Ammon's horn (tissue), 1 donor: ENCODE data around the gene HOOK2.

Source experiments
- DNase-seq: peaks from one replicate; pipeline ENCODE4 v3.0.0-alpha.2; 2016; ENCODE audit warnings: low spot score

HOOK2 gene

DNA sequence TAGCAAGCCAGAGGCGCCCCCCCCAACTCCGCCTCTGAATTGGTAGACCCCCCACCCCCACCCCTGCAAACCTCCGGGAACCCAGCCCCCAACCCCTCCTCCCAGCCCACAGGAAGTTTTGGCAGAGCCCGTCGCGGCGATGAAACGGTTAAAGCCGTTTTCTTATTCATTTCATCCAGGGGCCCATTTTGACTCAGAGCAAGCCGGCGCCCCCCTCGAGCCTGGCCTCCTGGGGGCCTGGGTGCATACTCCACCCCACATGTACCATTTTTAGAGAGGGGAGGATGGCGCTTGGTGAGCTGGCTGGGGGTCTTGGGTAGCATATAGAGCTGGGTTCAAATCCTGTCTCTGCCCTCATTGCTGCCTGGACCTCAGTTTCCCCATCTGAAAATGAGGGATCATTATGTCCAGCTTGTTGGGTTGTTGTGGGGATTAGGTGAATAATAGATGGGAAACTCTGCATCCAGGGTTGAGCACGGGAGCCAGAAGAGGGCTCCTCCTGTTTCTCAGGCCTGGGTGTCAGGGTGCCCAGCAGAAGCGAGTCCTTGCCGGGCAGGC is 8.0 kb upstream of the HOOK2 start:
- no peak for DNase-seq

DNA sequence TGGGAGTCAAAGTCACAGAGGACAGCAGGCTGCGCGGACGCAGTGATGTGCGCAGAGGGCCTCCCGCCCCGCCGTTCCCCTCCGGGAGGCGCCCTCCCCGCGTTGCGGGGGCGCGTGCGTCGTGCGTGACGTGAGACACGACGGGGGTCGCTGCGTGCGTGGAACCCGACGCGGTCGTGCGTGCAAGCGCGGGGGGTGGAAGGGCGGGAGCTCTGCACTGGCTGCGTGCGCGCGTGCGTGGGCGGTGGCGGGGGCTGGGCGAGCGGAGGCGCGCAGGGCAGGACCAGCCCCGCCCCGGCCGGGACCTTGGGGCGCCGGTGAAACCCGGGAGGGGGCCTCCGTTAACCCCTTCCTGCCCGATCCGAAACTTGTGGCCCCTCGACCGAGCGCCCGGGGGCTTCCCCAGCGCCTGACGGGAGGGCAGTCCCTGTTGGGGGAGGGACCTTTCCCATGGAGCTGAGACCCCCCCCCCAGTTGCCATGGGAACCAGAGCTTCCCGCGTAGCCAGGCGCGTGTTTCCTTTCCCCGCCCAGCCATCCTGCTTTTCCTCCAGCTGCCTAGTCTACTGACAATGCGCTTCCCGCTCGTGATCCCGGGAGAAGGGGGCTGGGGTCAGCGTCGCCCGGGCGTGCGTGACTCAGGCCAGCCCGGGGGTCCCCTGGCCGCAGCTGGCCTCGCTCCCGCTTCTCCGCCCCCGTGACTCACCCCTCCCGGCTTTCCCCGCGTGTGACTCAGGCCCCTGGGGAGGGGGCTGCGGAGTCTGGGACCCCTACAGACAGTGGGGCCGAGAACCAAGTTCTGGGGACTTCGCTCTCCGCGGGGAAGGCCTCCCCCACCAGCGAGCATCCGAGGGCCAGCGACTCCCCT is 7.3 kb upstream of the HOOK2 start:
- DNase-seq = peak; percentile 94

DNA sequence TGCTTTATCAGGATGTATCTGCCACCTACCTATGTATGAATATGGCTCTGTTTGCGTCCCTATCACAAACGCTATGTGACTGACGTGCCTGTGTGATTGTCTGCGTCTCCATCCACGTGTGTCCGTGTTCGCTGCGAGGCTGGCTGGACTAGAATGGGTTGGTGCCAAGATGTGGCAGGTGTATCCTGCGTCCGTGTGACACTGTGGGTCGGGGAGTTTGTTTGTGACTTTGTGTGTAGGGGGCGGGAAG is 6.7 kb upstream of the HOOK2 start:
- DNase-seq = no peak

DNA sequence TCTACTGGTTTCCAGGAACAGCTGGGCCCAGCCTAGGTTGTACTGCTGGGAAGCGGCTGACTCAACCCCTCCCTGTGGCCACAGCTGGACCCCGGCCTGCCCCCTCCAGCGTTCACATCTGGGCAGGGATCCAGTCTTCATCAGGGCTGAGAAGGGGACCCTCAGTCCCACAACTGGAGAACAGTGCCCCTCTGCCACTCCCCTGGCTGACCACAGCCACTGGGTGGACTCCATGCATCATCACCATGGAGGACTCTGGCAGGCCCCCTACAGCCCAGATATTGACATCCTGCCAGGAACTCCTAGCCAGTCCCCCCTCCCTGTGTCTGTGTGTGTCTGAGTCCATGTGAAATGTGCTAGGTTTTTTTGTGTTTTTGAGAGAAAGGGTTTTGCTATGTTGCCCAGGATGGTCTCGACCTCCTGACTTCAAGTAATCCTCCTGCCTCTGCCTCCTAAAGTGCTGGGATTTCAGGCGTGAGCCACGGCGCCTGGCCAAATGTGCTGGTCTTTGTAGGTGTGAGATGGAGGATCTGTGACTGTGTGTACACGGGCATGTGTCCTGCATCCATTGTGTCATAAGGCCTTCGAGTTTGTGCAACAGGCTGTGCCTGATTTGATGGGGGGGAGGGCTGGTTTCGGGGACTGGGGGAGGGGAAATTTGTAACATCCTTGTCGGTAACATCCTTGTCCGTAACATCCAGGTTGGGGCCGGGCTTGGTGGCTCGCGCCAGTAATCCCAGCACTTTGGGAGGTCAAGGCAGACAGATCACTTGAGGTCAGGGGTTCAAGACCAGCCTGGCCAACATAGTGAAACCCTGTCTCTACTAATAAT is 4.0 kb upstream of the HOOK2 start:
- no peak for DNase-seq

DNA sequence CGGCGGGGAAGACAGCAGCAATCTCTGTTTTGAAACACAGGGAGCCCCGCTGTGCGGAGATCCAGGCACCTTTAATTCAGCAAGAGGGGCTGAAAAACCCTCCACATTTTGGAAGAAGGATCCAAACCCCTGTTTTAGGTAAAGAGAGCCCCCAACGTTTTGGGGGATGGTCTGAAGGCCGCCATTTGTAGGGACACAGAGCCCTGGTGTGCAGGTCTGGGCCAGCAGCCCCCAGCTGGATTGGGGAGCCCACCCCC is 3.5 kb upstream of the HOOK2 start:
- DNase-seq = no peak

DNA sequence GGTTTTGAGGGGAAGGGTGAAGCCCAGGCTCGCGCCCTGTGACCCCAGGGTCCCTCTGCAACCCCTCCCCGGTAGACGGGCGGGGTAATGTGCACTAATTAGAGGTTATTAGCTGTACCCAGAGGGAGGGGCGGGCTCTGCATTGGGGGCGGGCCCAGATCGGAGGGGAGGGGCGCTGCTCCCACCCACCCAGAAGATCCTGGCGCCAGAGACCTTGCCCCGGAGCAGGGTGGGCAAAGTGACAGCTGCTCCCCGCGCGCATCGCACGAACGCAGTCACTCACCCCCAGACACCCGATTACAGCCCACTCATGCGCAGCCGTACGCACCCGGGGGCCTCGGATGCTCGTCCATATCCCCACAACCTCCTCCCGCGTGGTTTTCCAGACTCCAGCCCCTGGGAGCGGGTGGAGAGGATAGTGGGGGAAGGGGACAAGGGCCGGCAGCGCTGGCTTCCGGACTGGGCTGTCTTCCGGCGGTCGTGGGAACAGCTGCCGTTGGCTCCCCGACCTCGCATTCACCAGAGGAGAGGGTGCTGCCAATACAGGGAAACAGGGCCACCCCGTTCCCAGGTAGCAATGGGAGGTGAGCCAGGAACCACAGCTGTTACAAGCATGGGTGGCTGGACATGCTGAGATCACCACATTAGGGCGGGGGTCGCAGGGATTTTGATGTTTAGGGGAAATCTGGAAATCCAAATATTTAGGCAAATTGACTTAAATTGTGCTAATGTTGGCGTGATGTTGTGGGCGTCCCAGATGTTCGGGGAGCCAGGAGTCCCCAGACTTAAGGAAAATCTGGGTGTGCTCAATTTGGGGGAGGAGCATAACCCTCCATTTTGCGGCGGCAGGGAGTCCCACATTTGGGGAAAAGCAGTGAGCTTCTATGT is 2.9 kb upstream of the HOOK2 start:
- DNase-seq = no peak

DNA sequence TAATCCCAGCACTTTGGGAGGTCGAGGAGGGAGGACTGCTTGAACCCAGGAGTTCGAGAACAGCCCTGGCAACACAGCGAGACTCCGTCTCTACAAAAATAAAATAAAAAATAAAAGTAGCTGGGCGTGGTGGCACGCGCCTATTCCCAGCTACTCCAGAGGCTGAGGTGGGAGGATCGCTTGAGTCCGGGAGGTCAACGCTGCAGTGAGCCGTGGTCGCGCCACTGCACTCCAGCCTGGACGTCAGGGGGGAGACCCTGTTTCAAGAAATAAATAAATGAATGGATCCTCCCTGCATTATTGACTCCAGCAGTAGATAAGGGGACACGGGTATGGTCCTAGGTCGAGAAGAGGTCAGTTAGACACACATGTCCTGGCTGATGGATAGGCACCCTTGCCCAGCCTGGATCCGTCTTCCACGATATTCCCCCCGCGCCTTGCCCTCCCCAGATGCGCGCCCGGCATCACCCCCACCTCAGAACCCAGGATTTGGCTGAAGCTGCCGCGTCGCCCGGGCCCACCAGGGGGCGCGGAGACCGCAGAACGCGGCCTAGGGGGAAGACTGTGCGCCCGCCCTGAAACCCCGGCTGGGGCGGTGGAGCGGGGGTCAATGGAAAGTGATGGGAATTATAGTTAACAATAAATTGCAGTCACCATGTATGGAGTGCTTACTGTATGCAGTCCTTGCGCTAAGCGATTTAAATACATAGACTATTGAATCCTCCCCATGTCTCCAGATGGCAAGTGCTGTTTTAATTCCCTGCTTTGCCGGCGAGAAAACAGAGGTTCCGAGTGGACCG is 2.1 kb upstream of the HOOK2 start:
- peak; percentile 81 for DNase-seq

DNA sequence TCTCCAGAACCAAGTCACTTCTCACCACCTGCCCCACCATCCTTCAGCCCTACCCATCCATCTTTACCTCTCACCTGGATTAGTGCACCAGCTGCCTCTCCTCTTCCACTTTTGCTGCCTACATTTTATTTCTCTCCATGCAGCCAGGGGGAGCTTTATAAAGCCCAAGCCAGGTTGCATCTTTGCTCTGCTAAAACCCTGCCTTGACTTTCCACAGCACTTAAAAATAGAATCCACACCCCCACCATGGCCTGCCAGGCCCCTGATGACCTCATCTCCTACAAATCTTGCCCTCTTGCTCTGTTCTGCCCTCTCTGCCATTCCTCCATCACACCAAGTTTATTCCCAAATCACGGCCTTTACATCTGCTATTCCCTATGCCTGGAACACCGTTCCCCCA is 1.8 kb downstream of the HOOK2 start:
- no peak for DNase-seq

DNA sequence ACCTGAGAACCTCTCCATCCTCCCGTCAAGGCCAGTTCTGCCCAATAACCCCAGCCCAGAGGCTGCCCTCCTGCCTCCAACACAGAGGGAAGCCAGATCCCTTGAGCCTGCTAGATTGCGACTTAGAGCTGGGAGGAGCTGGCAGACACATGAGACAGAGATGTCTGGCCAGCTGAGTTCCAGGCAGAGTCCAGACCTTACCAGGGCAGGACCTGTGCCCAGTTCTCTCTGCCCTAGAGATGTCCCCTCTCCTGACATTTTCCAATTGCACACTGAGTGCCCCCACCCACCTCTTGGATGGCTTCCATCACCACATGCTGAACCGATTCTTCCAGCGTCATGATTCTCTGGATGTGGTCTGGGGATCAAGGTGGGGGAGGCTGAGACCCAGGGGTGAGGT is 3.0 kb downstream of the HOOK2 start:
- DNase-seq = no peak

DNA sequence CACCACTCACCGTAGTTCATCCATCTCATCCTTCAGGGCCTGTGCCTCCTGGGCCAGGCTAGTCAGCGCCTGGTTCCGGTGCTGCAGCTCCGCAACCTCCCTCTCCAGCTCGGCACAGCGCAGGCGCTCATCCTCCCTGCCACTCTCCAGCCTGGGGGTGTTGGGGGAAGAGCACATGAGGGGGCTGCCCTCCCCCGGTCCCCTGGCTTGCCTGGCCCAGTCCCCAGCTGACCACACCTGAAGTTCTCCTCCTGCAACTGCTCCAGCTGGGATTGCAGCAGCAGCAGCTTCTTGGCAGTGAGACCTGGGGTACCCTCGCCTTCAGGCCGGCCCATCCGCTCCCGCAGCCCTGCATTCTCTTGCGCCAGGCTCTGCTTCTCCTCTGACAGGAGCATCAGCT is 4.4 kb downstream of the HOOK2 start:
- no peak for DNase-seq

DNA sequence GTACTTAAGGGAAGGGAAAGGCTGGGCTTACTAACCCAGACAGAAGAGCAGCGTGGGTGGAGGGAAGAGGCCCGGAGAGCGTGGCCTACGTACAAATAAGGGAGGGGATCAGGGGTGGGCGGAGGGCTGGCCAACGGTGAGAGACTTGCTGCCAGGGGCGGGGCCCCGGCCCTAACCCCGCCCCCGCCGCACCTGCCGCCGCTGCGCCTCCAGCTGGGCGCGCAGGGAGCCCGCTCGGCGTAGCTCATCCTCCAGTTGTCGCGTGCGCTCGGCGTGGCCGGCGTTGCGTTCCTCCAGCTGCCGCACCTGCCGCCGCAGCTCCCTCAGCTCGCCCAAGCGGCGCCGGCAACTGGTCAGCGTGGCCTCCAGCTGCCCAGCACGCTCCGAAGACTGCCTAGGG is 5.7 kb downstream of the HOOK2 start:
- DNase-seq = no peak

DNA sequence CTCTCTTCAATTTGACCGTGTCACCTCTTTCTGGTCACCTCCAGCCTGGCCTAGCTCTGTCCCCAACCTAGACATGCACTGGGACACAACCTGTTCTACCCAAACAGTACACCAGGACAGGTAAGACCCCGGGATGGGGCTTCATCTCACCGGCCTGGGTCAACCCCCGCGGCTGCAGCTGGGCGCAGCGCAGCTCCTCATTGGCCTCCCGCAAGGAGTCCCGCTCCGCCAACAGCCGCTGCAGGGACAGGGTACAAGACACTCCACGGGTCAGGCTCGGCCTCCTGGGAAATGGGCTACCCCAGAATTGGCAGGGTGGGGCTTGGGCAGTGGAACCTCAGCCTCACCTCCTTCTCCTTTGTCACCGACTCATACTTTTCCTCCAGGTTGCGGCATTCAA is 7.7 kb downstream of the HOOK2 start:
- no peak for DNase-seq

DNA sequence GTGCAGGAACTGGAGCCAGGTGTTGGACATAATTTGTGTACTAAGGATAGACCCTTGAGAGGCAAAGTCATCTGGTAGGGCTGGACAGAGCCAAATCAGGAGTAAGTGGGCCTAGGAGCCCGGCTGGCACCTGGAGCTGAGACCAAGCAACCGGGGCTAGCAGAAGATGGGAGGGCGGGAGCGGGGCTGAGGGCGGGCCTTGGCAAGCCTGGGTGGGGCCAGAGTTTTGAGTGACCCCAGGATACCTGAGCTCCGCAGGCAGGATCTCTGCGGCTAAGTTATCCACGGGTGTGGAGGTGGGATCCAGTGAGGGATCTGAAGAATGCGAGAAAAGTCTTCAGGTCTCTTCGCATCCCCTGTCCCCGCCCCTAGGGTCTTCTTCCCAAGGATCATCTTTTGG is 8.2 kb downstream of the HOOK2 start:
- DNase-seq = no peak

DNA sequence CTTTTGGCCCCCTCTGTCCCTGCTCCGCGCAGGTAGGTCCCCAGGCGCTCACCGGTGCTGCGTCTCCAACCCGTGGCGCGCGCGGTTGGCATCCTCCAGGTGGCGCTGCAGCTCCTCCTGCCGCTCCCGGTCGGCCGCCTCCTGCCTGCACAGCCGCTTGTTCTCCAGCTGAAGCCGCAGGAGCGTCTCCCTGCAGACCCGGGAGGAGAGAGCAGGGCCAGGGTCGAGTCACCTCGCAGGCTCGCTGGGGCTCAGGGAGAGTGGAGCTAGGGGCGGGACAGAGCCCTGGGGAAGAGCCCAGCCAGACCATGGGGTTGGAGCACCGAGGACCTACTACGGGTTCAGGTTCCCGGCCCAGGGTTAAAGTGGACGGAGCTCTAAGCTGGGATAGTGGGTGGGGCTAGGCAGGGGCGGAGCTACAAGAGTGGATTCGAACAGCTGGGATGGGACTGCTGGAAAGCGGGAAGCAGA is 9.3 kb downstream of the HOOK2 start:
- peak; percentile 69 for DNase-seq

DNA sequence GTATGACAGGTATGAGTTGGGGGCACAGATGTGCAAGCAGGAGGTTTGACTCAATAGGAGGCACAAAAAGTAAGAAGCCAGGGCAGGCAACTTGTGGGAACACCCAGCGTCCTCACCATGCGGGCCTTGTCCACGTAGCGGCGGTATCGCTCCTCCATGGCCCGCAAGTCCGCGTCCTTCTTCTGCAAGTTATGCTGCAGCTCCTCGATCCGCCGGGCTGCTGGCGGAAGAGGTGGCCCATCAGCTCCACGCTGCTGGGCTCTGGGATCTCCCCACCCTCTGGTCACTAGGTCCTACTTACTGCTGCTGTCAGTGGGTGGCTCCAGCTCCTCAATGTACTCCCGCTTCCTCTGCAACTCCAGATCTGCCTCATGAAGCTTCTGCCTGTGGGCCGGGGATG is 10.7 kb downstream of the HOOK2 start:
- DNase-seq = no peak

DNA sequence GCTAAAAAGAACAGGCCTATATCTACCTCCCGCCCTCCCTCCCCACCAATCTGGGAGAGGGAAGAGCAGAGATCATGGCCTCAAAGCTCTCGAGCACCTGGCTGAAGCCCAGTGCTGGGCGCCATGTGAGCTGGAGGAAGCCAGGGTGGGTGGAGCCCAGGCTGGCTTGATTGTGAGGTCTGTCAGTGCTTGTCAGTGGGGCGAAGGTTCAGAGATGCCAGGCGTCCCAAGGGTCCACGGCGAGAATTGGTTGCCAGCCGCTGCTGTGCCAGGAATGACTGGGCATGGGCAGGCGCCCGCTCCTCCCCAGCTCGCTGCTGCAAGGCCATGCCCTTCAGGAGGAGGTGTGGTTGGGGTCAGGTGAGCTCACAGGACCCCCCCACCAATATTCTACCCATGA is 12.3 kb downstream of the HOOK2 start:
- no peak for DNase-seq

DNA sequence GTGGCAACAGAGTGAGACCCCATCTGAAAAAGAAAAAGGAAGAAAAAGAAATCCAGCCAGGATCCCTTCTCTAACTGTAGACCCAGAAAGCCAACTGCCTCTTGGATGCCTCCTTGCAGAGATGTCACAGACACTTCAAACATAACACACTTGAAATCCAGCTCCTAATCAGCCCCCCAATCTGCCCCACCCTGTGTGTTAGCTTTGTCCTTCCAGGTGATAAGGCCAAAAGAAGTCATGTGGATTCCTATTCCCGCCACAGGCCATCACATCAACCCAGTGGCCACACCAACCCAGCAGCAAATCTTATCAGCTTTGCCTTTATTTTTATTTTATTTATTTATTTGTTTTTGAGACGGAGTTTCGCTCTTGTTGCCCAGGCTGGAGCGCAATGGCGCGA is 15.7 kb downstream of the HOOK2 start:
- DNase-seq = no peak

DNA sequence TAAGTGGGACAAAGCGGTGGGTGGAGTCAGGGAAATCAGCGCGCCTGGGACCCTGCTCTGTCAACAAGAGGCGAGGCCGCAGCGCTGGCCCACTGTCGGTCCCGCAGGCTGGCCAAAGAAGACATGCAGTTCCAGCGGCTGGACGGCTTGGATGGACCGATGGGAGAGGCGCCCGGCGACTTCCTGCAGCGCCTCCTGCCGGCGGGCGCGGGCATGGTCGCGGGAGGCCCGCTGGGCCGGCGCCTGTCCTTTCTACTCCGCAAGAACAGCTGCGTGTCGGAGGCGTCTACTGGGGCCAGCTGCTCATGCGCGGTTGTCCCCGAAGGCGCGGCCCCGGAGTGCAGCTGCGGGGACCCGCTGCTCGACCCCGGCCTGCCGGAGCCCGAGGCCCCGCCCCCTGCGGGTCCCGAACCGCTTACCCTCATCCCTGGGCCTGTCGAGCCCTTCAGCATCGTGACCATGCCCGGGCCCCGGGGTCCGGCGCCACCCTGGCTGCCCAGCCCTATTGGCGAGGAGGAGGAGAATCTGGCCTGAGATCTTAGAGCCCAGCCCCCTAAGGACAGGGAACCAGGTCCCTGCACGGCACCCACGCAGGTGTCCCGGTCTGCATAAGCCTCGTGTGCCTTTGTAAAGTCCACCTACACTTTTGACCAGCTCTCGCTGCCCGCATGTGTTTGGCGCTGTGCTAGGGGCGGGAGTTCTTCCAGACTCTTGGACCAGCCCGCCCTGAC is 17.6 kb downstream of the HOOK2 start:
- peak; percentile 48 for DNase-seq

DNA sequence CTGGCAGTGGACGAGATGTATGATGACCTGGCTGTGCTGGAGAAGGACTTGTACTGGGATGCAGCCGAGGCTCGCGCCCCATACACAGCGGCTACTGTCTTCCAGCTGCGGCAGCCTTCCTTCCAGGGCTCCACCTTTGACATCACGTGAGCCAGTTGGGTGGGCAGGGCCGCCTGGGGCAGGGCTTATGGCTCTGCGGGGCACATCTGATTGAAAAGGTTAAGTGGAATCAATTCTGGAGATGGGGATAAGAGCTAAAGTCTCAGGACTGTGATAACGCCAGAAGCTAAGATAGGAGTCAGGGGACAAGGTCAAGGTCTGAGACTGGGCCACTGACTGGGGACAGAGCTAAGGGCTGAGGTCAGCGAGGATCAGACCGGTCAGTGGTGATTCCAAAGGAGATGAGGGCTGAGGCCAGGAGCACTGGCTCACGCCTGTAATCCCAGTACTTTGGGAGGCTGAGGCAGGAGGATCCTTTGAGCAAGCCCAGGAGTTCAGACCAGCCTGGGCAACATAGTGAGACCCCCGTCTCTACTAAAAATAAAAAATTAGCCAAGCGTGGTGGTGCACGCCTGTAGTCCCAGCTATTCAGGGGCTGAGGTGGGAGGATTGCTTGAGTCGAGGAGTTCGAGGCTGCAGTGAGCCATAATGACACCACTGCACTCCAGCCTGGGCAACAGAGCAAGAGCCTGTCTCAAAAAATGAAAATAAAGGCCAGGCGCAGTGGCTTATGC is 19.0 kb downstream of the HOOK2 start:
- DNase-seq = no peak

DNA sequence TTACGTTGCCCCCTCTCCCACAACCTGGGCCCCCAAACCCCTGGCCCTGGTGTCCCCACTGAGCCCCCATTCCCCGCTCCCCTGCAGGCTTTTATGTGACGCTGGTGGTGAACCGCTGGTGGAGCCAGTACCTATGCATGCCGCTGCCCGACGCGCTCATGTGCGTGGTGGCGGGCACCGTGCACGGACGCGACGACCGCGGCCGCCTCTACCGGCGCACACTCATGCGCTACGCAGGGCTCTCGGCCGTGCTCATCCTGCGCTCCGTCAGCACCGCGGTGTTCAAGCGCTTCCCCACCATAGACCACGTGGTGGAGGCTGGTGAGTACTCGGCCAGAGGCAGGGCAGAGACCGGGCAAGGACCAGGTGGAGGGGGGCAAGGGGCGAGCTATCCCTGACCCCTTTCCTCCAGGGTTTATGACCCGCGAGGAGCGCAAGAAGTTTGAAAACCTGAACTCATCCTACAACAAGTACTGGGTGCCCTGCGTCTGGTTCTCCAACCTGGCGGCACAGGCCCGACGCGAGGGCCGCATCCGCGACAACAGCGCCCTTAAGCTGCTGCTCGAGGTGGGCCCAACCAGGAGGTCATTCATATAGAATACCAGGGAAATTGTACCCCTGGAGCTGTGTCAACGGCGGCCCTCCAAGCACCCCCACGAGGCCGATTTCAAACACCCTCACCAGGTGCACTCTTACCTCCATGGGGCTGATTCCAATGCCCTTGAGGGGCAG is 20.7 kb downstream of the HOOK2 start:
- no peak for DNase-seq
